Chondrocyte (in vitro differentiated cells): ENCODE data around the gene TOR3A. TPM values are rescaled to one million over a fixed set of nuclear protein-coding genes. Genes with fewer than 3 reads are reported as not detected.

Experiments used
- DNase-seq: peaks from one replicate; pipeline ENCODE4 v3.0.0; 2021; ENCODE audit warnings: mixed read lengths, low spot score
- H3K27ac Mint-ChIP-seq: one replicate; pipeline ENCODE4 v1.8.0; 2021; ENCODE audit warnings: mild to moderate bottlenecking, moderate library complexity, mixed read lengths; ENCODE audit not compliant: unreplicated experiment
- H3K27me3 Mint-ChIP-seq: 2 replicates; pipeline ENCODE4 v1.8.0; 2021; ENCODE audit warnings: low read depth, mixed read lengths
- H3K36me3 Mint-ChIP-seq: 2 replicates; pipeline ENCODE4 v1.8.0; 2021; ENCODE audit warnings: low read depth, mixed read lengths
- H3K4me1 Mint-ChIP-seq: 2 replicates; pipeline ENCODE4 v1.8.0; 2021; ENCODE audit warnings: low read depth, mild to moderate bottlenecking, mixed read lengths
- H3K4me3 Mint-ChIP-seq: one replicate; pipeline ENCODE4 v1.8.0; 2021; ENCODE audit warnings: mild to moderate bottlenecking, moderate library complexity, mixed read lengths; ENCODE audit not compliant: unreplicated experiment
- H3K9me3 Mint-ChIP-seq: 2 replicates; pipeline ENCODE4 v1.8.0; 2021; ENCODE audit warnings: low read depth, mixed read lengths
- CTCF ChIP-seq: fragments of 200-600 bp; sonication (generic); IDR thresholded peaks from 2 replicates; pipeline ENCODE4 v1.5.0; 2021; ENCODE audit warnings: antibody characterized with exemption, mild to moderate bottlenecking, moderate library complexity
- total RNA-seq: library from RNA; stranded (reverse); gene quantifications from 3 replicates; pipeline ENCODE4 v1.2.1, GENCODE V29; 2021

Gene TOR3A
- total RNA-seq, 1 donor from 2014 or later = 17.9 TPM

GRCh38 chr1:179101566-179101965 lies 19.7 kb downstream of the TOR3A start:
- Mint-ChIP-seq H3K4me3 (no peak overlapping the region), H3K27ac (no peak overlapping the region), H3K9me3 (no peaks in the 10 kb centered on the region), H3K36me3 (peaks cover 16% of the 10 kb centered on the region), H3K27me3 (no peaks in the 10 kb centered on the region), H3K4me1 (peaks cover 7% of the 10 kb centered on the region)
- no peak for TF ChIP-seq CTCF
- no peak for DNase-seq

- no peak for TF ChIP-seq CTCF
- peaks cover 19% of the 10 kb centered on the region for H3K36me3 Mint-ChIP-seq
- no peak for DNase-seq
- H3K9me3 Mint-ChIP-seq = no peaks in the 10 kb centered on the region
- no peak overlapping the region for H3K4me3 Mint-ChIP-seq
- no peak overlapping the region for H3K27ac Mint-ChIP-seq
- H3K4me1 Mint-ChIP-seq = peaks cover 13% of the 10 kb centered on the region
- H3K27me3 Mint-ChIP-seq = no peaks in the 10 kb centered on the region
These were observed 22.1 kb downstream of the TOR3A start for GRCh38 chr1:179103999-179104398.

GRCh38 chr1:179104611-179105250 lies 22.9 kb downstream of the TOR3A start:
- Mint-ChIP-seq H3K36me3 (peaks cover 24% of the 10 kb centered on the region), H3K4me1 (peaks cover 13% of the 10 kb centered on the region), H3K9me3 (no peaks in the 10 kb centered on the region), H3K27ac (no peak overlapping the region), H3K4me3 (no peak overlapping the region), H3K27me3 (no peaks in the 10 kb centered on the region)
- DNase-seq = no peak
- TF ChIP-seq CTCF = no peak

GRCh38 chr1:179105393-179105792 lies 23.5 kb downstream of the TOR3A start:
- Mint-ChIP-seq H3K27ac (no peak overlapping the region), H3K27me3 (no peaks in the 10 kb centered on the region), H3K4me3 (no peak overlapping the region), H3K36me3 (peaks cover 29% of the 10 kb centered on the region), H3K9me3 (no peaks in the 10 kb centered on the region), H3K4me1 (peaks cover 13% of the 10 kb centered on the region)
- TF ChIP-seq CTCF = peak; percentile 70
- DNase-seq = no peak

GRCh38 chr1:179107706-179108629 lies 26.1 kb downstream of the TOR3A start:
- Mint-ChIP-seq H3K27me3 (no peaks in the 10 kb centered on the region), H3K9me3 (no peaks in the 10 kb centered on the region), H3K4me3 (no peak overlapping the region), H3K36me3 (peaks cover 26% of the 10 kb centered on the region), H3K27ac (no peak overlapping the region), H3K4me1 (peaks cover 13% of the 10 kb centered on the region)
- TF ChIP-seq CTCF = no peak
- DNase-seq = no peak
